ENCODE measurements around the gene MARCHF3.

DNA sequence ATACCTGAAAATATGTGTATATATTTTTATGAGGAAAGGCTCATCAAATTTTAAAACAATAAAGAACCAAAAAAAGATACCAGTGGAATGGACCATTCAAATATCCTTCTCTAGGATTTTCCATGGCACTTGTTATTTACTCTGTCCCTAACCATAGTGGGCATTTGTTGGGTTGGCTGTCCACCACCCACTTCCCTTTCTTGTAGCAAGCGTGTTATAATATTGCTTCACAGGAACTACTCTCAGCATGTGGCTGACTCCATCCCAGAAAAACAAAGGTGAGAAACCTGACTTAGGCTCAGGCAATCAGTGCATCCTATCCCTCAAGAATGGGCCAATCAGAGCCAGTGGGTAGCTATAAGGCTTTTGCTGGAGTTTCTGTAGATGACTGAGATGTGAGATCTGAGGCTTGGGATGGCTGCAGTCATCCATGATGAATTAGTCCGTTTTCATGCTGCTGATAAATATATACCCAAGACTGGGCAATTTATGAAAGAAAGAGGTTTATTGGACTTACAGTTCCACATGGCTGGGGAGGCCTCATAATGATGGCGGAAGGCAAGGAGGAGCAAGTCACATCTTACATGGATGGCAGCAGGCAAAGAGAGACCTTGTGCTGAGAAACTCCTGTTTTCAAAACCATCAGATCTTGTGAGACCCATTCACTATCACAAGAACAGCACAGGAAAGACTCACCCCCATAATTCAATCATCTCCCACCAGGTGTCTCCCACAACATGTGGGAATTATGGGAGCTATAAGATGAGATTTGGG, 25.7 kb upstream of the MARCHF3 start:
- TF ChIP-seq, protein P1, sequence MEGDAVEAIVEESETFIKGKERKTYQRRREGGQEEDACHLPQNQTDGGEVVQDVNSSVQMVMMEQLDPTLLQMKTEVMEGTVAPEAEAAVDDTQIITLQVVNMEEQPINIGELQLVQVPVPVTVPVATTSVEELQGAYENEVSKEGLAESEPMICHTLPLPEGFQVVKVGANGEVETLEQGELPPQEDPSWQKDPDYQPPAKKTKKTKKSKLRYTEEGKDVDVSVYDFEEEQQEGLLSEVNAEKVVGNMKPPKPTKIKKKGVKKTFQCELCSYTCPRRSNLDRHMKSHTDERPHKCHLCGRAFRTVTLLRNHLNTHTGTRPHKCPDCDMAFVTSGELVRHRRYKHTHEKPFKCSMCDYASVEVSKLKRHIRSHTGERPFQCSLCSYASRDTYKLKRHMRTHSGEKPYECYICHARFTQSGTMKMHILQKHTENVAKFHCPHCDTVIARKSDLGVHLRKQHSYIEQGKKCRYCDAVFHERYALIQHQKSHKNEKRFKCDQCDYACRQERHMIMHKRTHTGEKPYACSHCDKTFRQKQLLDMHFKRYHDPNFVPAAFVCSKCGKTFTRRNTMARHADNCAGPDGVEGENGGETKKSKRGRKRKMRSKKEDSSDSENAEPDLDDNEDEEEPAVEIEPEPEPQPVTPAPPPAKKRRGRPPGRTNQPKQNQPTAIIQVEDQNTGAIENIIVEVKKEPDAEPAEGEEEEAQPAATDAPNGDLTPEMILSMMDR (IDR thresholded peaks at IDR 0.05) = no peak
- no peak for TF ChIP-seq POLR2A (IDR thresholded peaks at IDR 0.05)
